AG10803 (cell line): ENCODE results near the gene TWF2.

ENCODE experiments used
- DNase-seq: peaks from one replicate; pipeline ENCODE4 v3.0.0; 2010; ENCODE audit warnings: low read depth
- H3K4me3 ChIP-seq: 2 replicates; pipeline ENCODE4 v1.5.1; 2011; ENCODE audit warnings: mild to moderate bottlenecking, low read length, control low read depth
- TF ChIP-seq, protein P1 (sequence below): conservative IDR thresholded peaks from 2 replicates; pipeline ENCODE4 v1.5.1; 2011; ENCODE audit warnings: mild to moderate bottlenecking, low read length, control low read depth, inconsistent platforms

TWF2 gene

DNA sequence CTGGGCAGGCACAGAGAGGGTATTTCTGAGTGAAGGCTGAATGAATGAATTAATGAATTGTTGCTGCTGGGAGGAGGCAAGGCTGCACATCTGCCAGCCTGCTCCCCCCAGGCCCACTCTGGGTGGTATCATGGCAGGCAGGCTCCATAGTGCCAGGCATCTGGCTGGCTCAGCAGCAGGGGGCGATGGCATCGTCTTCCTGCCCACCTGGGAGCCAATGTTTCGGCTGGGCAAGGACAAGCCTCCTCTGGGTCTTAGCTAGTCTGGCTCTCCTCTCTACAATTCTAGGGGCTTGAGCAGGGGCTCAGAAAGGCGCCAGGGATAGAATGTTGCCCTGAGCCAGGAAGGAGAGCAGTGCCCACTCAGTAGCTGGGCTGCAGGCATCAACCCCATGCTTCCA, 11.8 kb downstream of the TWF2 start:
- no peak overlapping the region for H3K4me3 ChIP-seq
- DNase-seq: no peak
- TF ChIP-seq, protein P1, sequence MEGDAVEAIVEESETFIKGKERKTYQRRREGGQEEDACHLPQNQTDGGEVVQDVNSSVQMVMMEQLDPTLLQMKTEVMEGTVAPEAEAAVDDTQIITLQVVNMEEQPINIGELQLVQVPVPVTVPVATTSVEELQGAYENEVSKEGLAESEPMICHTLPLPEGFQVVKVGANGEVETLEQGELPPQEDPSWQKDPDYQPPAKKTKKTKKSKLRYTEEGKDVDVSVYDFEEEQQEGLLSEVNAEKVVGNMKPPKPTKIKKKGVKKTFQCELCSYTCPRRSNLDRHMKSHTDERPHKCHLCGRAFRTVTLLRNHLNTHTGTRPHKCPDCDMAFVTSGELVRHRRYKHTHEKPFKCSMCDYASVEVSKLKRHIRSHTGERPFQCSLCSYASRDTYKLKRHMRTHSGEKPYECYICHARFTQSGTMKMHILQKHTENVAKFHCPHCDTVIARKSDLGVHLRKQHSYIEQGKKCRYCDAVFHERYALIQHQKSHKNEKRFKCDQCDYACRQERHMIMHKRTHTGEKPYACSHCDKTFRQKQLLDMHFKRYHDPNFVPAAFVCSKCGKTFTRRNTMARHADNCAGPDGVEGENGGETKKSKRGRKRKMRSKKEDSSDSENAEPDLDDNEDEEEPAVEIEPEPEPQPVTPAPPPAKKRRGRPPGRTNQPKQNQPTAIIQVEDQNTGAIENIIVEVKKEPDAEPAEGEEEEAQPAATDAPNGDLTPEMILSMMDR: no peak

DNA sequence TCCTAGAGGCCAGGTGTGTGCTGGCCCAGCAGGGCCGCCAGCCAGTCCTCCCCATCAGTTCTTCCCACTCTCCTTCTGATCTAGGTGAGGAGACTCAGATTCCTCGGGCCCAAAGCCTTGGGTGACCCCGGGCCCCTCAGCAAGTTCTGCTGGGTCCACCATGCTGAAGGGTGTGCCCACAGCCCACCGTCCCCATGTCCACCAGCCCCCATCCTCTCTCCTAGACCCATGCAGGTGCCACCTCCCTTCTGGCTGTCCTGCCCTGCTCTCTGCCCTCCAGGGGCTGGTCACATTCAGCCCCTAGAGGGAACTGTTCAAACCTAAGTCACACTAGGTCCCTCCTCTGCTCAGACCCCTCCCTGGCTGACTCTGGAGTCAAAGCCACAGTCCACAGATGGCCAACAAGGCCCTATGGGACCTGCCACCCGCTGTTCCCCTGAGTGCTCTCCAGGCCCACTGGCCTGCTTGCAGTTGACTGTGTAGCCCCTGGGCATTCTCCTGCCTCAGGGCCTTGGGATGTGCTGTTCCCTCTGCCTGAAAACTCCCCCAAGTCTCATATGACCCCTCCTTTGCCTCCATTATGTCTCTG, 12.6 kb downstream of the TWF2 start:
- no peak for DNase-seq
- no peak overlapping the region for H3K4me3 ChIP-seq
- TF ChIP-seq, protein P1: no peak

DNA sequence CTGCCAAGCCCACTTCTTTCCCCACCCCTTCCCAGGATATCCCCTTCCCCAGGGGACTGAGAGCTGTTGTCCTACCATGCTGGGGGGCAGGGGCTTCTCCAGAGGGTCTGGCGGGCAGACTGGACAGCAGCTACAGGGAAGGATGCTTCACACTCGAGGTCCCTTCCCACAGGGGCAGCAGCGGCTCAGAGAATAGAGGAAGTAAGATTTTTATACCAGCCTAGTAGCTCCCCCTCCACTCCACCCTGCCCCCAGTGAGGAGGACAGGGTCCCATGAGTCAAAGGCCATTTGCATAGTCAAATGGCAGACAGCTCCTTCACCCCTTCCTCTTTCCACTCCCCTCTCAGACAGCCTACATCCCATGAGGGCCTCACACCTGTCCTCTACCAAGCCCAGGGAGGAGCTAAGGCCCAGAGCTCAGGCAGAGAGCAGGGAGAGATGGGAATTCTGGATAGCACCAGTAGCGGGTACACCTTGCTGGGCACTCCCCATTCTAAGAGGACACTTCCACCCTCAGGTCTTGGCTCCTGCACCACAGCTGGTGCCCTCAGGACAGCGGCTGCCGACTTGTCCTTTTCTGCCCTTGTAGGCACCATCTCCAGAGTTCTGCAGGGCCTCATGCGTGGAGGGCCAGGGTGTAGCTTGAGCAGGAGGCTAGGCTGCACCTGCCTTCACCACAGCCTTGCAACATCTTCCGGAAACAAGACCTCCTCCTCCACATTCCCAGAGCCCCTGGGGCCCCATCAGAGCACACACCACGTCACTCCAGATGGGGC, 13.3 kb downstream of the TWF2 start, which contains the start of gene TLR9:
Gene TLR9, minus strand, starts transcription at position 194 of the 777 bp plus-strand sequence. Its CDS starts 116 bp downstream, at position 78.
- TF ChIP-seq, protein P1: no peak
- DNase-seq: no peak
- no peak within 1 kb of the TSS for H3K4me3 ChIP-seq

DNA sequence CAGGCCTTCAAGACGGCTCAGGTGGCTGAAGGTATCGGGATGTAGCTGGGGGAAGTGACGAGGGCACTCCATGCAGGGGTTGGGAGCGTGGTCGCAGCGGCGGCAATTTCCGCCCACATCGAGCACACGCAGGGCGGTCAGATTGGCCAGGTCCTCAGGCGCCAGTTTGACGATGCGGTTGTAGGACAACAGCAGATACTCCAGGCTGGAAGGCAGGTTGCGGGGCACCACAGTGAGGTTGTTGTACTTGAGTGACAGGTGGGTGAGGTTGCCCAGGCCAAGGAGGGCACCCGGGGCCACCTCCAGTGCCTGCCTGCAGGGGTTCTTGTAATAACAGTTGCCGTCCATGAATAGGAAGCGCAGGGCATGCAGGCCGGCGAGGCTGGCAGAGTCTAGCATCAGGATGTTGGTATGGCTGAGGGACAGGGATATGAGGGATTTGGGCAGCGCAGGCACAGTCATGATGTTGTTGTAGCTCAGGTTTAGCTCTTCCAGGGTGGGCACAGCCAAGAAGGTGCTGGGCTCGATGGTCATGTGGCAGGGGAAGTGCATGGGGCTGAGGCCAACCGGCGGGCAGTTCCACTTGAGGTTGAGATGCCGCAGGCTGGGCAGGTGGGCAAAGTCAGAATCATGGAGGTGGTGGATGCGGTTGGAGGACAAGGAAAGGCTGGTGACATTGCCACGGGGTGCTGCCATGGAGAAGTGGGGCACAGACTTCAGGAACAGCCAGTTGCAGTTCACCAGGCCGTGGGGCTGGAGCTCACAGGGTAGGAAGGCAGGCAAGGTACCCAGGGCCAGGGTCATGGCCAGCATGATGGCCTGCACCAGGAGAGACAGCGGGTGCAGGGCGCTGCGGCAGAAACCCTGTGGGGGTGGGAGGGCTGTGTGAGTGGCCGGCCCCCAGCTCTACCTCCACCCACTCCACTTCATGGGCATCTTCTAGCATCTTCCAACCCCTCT, 15.2 kb downstream of the TWF2 start:
- no peak overlapping the region for H3K4me3 ChIP-seq
- TF ChIP-seq, protein P1: no peak
- no peak for DNase-seq

DNA sequence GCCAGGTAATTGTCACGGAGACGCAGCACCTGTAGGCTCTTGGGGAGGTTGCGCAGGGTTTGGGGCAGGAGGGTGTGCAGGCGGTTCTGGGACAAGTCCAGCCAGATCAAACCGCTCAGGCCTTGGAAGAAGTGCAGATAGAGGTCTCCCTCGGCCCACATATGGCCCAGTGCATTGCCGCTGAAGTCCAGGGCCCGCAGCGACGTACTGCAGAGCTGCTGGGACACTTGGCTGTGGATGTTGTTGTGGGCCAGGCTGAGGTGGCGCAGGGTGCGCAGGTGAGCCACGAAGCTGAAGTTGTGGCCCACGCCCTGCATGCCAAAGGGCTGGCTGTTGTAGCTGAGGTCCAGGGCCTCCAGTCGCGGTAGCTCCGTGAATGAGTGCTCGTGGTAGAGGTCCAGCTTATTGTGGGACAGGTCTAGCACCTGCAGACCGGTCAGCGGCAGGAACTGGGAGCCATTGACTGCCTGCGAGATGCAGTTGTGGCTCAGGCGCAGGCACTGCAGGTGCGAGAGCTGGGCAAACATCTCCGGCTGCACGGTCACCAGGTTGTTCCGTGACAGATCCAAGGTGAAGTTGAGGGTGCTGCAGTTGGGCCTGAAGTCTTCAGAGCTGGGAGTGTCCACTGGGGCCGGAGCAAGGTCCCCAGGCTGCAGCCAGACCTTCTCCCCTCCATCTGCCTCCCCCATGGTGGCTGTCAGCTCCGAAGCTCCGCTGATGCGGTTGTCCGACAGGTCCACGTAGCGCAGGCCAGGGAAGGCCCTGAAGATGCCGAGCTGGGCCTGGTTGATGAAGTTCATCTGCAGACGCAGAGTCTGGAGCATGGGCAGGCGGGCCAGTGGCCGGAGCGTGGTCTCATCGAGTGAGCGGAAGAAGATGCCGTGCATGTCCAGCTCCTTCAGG, 16.4 kb downstream of the TWF2 start:
- H3K4me3 ChIP-seq: no peak overlapping the region
- TF ChIP-seq, protein P1: no peak
- no peak for DNase-seq

DNA sequence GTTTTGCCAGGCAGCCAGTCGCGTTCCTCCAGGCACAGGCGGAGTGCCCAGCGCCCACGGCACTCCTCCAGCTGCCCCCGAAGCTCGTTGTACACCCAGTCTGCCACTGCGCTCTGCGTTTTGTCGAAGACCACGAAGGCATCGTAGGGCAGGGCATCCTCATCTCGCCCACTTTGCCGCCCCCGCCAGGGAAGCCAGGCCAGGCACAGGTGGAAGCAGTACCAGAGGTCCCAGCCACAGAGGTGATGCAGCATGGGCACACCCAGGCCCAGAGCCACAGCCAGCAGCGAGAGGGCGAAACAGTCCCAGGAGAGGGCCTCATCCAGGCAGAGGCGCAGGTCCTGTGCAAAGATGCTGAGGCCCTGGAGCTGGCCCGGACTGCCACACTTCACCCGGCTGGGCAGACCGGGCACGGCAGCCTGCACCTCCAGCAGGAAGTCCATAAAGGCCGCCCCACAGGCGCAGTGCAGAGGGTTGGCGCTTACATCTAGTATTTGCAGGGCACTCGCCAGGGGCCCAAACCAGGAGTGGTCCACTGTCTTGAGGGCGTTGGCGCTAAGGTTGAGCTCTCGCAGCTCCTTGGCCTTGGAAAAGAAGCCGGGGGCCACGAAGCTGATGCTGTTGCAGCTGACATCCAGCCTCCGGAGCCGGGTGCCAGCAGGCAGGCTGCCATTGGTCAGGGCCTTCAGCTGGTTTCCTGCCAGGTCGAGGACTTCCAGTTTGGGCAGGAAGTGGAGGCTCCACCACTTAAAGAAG, 17.2 kb downstream of the TWF2 start:
- no peak overlapping the region for H3K4me3 ChIP-seq
- TF ChIP-seq, protein P1: no peak
- DNase-seq: no peak
